Inflammatory macrophage treated with lipopolysaccharide for 1 hour (primary cell): ENCODE measurements around the gene BARHL1.

ENCODE experiments used
- DNase-seq, 2 donors: peaks; one replicate each; pipeline ENCODE4 v3.0.0-alpha.2; 2020 to 2022

The BARHL1 gene

DNA sequence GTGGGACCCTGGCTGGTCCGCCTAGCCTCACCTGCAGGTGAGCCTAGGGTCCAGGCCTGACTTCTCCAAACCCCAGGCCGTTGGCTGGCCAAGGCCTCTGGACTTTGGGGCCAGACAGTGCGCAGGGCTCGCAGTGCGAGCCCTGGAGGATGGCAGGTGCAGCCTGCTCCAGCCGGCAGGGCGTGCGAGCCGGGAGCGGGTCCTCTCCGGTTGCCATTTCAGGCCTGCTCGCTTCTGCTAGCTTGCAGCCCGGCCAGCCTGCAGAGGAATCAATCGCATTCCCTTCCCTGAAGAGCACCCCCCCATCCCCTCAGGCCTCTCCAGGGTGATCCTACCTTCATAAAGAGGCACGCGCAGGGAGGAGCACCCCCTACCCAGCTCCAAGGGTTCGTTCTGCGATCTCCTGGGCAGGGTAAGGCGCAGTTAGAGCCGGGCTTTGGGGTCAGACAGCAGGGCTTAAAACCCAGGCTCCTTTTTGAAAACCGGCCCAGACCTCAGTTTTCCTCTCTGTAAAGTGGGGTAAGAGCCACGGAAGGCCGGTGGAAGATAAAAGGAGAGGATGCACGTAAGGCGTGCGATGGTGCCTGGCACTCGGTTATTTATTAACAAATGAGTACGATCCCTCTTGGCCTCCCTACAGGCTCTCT lies 6.2 kb downstream of the BARHL1 start:
- DNase-seq, result no peak

DNA sequence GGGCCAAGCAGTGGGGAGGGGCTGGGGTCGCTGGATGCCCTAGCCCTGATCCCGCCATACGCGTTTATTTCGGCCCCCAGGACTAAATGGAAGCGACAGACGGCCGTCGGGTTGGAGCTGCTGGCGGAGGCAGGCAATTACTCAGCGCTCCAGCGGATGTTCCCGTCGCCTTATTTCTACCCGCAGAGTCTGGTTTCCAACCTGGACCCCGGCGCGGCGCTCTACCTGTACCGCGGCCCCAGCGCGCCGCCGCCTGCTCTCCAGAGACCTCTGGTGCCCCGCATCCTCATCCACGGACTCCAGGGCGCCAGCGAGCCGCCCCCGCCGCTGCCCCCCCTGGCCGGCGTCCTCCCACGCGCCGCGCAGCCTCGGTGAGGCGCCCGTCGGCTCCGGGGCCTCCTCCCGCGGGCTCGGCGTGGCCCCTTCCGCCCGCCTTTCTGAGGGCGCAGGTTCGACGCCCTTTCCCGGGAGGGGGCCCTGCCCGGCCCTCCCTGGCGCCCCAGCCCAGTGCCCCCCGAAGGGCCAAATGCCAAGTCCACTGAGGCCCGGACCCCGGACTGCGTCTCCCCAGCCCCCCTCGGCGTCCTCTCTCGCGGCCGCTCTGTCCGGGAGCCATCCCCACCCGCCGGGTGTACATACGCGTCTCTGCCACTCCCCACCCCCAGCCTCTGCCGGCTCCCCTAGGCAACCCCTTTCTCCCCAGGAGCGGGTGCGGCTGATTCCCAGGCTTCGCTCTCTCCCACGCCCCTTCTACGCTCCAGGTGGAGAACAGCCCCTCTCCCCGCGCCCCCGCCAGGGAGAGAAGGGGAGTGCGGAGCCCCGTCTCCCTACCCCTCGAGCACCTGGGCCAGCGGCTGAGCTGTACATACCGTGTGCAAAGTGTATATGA lies 7.0 kb downstream of the BARHL1 start:
- no peak for DNase-seq

DNA sequence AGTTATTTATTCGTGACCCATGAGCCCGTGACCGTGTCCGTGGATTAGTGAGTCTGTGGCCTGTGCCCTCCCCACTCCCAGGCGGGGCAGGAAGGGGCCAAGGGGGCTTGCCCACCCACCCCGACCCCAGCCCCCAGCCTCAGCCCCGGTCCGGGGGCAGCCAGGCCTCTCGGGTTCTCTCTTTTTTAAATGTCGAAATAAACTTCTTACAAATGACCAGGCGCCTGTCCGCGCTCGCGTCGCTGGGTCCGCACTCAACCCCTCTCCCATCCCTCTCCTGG lies 7.6 kb downstream of the BARHL1 start:
- no peak for DNase-seq

DNA sequence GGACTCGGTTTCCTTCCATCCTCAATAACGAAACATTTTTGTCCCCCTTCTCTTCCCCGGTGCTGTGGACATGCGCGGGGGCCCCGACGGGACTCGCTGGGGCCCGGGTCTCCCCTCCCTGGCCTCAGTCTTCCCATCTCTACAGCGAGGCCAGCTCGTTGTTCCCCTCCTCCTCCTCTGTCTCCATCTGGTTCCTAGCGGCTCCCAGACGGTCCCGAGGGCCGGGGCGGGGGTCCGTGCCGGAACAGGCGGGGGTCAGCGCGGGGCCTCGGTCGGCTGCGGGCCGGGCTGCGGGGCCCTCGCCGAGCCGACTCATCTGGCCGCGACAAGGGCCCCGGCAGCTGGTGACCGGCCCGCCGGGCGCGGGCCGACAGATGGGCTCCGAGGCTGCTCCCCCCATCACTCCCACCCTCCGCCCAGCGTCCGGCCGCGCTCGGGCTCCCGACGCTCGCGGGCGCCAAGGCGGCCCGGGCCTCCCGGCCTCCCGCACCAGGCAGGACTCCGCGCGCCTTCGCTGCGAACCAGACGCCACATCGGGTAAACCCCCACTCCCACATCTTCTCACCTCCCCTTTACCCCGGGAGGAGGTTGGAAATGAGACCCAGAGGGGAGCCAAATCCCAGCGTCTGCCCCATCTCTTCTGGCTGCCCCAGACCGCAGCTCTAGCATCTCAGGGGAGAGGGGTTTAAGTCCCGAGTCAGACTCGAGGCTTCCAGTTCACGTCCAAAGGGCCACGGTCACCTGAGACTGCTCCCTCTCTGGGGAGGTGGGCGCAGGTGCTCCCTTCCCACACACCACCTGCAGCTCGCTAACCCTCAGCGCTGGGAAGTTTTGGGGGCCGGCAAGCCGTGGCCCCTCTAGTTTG lies 8.1 kb downstream of the BARHL1 start:
- DNase-seq, result no peak

DNA sequence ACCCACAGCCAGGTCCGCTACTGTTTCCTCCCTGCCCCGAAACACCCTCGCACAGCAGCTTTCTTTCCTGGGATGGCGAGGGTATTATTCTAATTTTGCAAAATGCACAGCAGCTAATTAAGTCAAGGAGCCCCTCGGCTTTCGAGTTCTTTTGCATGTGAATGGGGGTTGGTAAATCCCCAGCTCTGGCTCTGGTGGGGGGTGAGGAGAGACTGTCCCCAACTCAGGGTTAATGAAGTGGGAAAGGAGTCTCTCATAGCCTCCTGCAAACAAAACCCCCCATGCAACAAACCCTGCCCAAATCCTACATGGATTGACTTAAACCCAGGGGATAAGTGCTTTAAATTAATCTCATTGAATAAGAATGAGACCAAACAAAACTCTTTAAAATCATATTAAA lies 8.8 kb downstream of the BARHL1 start:
- DNase-seq, result no peak

DNA sequence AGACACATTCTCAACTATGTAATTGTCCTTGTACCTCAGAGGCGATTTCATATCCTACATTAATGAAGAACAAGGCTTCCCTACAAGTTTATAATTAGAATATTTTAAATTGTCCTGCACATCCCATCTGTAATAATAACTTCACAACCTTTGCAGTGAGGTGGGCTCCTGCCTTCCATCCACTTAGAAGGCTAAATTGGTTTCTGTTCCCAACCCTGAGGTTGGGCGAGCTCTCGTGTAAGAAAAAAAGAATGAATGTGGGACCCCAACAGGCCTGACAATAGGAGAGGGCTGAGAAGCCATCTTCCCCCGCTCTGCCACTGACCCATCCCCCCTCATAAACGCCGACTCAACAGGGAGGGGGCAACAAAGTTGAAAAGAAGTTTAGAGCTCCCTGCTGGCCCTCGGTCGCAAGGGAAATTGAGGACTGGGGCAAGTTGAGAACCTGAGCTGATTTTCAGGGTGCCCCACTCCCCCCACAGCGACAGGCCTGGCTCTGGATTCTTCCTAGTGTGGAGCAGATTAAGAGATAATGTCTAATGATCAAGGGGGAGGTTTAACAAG lies 9.4 kb downstream of the BARHL1 start:
- no peak for DNase-seq

DNA sequence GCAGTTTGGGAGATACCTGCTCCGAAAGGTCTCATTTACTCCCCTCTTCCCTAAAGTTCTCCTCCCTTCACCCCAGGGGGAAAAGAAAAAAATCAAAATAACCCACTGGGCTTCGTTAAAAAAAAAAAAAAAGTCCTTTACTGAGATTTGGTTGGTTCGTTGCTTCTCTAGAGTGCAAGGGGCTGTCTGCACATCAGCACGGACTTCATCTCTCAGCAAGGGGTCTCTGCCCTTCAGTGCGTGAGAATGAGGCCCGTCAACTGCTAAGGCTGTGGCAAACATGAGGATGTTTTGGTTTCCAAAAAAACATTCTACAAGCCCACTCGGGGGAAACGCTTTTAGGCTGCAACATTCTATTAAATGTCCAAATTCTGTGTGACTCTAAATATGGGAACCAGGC lies 10.0 kb downstream of the BARHL1 start:
- no peak for DNase-seq

DNA sequence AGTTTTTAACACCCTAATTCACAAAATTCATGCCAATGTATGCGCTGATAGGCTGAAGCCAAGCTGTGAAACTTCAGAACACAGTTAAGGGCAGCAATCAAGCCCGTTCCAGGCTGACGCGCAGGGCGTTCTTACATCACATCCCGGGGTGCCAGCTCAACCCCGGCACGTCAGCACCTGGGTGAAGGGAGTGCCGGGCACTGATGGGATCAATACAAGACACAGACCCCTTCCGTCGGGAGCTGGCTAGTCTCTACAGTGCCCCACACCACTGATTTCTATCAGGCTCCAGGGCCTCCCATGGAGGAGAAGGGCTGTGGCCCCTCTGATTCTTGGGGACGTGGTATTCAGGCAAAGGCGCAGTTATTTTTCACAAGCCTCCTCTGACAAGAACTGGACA lies 12.0 kb downstream of the BARHL1 start:
- DNase-seq, result no peak

DNA sequence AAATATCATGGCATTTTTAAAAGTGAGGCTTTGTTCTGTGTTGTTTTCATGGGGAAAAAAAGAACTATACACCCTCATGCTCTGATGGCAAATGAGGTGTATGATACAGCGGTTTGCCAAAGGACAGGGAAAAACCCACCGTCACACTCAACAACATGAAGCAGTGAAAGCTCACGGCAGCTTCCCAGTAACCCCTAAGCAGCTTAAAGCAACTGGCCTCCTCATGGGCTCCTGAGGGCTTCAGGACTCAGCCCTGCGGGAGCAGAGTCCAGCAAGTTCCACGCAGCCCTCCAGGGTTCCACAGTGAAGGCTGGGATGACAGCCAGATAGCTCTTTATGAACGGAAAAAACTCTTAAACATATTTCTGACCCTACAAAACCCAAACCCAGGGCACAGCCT lies 12.9 kb downstream of the BARHL1 start:
- no peak for DNase-seq

DNA sequence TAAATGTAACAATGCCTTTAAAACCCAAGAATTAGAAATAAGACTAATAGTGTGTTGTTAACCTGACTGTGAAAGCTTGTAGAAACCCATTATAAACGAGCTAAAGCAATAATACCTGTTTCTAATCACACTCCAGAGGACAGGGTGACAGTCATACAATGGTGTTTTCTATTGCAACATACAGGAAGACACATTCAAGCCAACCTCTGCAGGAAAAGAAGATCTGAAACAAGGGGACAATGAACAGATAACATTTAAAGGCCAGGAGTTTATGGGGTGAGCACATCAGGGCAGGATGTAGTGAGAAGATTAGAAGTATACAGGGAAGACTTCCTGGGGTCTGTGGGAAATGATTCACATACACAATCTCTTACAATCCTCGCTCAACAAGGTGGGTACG lies 13.8 kb downstream of the BARHL1 start:
- DNase-seq, result no peak

DNA sequence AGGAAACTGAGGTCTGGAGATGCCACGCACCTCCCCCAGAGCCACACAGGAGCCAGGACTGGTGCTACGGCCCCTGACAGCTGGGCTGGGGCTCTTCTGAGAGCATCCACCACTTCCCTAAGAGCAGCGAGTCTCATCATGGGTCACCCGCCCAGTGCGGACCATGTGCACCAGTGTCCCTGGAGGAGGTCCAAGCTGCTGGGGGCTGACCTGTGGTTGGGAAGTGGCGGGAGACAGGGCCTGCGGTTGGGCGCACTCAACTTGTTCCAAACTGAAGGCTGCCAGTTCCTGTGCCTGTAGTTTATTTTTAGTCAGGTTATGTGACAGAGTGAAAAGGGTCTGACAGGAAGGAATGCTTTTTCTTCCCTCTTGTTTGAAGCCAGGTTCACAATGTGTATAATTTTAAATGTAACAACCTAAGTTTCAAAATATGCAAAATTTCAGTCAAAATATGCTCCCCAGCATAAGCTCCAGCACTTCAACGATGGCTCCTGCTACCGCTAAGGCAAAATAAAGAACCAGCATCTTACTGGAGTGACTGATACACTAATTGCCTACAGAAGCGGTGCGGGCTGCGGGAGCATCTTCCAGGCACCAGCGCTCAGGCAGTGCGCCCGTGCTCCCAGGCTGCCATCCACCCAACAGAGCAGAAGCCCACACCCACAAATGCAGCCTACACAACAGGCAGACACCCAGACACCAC lies 14.8 kb downstream of the BARHL1 start:
- no peak for DNase-seq

DNA sequence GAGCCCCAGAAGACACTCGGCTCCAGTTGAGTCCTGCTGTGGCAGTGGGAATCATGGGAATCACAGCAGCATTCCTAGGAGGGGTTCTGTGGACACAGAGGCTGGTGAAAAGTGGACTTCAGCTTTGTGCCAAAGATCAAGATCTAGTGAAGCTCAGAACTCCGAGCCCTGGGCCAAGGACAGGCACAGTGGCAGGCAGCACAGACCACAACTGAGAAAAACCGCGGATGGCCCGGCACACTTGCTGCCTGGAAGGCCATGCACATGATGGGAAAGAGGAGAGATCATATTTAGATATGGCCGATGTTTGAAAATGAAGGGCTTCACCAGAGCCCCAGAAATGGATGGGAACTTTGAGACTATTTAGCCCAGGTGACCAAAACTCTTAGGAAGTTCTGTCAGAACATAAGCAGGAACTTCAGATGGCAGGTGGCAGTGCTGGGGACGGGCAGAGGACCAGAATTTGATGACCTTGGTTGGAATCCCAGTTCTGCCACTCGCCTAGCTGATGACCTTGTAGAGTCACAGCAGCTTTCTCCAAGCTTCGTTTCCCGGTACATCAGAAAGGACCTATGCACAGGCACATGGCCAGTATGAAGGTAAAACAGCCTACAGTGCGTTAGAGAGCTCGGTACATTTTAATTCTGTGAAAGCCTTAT lies 18.0 kb downstream of the BARHL1 start:
- DNase-seq, result no peak

DNA sequence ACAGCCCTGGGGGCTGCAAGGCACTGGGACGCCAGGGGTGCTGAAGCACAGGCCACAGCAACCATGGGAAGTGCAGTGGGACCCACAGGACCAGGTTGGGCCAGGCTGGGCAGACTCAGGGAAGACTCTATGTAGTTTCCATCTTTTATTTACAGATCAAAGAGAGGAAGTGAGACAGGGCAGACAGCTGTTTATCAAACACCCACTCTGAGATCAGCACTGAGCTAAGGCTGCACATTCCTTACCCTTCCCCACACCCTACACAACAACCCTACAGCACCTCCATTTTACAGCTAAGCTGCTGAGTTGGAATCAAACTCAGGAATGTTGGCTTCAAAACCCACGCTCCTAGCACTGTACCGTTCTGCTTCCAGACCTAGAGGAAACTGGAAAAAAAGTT lies 19.8 kb downstream of the BARHL1 start:
- DNase-seq, result no peak

DNA sequence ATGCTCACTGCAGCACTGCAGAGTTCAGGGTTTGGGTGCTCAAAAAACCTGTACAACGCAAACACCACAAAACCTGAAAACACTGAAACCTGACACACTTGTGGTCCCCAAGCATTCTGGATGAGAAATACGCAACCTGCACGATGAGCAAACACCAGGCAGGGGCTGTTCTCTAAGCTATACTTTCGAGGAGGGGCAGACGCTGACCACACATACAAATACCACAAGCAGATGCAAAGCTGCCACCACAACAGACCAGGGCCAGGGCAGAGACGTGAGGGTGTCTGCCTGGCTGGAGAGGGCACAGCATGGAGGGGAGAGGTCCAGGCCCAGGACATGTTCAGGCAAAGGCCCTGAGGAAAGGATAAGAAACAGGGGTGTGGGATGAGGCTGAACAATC lies 23.0 kb downstream of the BARHL1 start:
- no peak for DNase-seq

DNA sequence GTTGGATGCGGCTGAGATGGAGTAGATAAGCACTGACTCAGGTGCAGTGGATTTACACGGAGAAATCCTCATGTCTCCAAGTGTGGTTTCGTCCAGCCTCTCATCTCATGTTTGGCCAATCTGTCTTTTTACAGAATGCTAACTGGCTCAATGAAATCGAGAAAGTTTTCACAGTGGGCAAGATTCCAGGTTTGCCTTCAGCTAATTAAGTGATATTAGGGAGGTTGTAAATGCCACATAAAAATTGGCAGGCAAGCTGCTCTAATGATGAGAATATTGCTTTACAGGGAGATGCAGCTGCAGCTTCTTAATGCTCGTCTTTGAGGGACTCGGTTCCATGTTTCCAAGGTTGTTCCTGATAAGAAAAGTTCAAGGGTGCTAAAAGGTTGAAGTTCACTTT lies 23.7 kb downstream of the BARHL1 start:
- DNase-seq, result no peak

DNA sequence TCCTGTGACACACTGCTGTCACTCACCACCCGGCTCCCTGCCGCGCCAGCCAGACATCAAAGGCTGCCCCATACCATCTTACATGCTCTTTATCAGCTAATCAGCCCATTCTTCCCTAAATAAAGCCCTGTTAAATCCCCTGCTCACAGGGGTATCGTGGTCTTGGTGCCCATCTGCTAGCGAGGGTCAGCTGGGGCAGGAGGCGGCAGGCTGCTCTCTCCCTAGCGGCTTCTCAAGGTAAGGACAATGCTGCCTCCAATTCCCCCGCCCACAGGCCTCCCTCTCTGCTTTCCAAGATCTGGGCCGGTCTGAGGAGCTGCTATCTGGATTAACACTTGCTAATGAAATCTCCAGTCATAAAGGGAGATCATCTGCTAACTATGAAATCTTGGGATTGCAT lies 26.8 kb downstream of the BARHL1 start:
- DNase-seq, result no peak

DNA sequence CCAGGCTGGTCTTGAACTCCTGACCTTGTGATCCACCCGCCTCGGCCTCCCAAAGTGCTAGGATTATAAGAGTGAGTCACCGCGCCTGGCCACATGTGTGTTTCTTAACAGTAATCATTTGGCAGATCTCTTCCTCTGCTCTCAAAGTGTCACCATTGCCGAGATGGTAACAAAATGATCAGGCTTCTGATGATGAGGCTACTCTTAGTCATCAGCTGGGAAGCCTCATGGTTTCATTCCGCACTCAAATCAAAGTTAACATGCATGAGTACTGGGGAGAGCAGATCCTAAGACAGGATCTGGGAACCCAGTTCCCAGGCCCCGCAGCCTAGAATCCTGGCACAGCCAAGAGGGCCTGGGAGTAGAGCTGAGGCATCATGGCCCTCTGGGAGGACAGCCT lies 27.4 kb downstream of the BARHL1 start:
- DNase-seq, result no peak

DNA sequence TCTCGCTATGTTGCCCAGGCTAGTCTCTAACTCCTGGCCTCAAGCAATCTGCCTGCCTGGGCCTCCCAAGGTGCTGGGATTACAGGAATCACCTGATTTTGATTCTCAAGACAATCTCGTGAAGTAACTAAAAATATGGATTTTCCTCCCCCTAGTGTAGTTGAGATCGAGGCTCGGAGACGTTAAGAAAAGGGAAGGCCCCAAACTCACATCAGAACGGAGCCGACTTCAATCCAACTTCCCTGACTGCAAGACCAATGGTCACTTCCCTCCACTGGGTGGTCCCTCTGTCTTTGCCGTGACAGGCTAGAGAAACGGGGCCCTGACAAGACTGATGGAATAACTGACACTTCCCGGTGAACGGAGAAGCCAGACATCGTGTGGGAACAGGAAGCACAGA lies 28.3 kb downstream of the BARHL1 start:
- DNase-seq, result no peak

DNA sequence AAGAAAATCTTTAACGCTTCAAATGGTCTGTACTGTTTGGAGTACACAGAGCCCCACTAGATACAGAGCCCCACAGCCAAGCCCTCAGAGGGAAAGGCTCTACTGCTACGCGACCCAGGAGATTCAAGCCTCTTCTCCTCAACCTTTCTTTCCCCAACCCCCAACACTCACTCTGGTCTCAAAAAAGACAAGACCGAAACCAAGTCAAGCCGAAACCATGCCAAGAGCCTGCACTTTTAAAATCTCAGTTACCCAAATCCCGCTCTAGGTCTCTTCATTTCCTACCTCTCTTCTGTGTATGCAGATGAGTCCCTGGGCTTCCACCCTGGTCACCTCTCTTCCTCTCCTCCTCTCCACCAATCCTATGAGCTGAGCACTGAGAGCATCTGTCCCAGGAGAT lies 31.9 kb downstream of the BARHL1 start:
- DNase-seq, result no peak

DNA sequence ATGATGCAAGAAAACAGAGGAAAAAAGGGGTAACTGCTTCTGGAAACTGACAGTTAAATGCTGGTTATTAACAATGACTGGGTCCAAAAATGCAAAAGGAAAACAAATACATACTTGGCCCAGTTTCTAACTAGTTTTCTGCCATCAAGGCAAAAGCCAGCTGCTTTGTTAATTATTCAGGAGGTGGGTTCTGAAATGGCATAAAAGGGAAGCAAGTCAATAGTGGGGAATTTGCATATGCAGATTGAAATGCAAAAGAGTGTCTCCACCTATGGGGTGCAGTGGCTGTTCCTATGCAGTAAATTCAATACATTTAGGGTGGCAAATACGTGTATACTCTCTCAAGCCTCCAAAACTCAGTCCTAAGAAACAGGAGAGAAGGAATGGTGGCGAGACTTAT lies 33.4 kb downstream of the BARHL1 start:
- DNase-seq, result no peak

DNA sequence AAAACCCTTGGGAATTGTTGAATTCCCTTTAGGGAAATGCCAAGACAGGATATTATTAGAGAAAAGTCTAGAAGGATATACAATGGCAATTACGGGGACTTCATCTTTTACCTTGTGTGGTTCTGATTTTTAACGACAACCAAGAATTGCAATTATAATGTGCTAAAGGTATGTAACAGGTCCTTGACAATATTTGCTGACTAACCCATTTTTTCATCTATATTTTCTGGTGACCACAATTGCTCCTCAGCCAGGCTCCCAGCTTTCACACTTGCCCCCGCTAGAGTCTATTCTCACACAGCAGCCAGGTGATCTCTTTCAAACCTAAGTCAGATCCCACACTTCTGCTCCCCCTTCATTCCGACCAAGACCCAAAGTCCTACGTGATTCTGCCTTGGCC lies 34.3 kb downstream of the BARHL1 start:
- DNase-seq, result no peak

DNA sequence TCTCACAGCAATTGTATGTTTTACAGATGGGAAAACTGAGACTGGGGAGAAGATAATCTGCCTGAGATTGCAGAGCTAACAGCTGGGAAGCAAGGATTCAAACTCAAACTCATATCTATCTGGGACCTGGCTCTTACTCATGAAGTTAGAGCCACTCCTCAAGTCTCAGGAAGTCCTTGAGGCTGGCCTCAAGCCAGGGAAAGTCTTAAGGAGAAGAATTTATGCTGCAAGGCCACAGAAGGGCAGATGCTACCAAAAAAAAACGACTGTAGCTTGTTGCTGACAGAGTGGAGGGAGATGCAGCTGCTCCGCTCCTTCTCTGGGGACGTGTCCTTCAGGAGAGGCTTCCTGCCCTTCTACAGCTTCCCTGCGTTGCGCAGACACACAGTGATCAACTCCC lies 39.8 kb downstream of the BARHL1 start:
- no peak for DNase-seq
